SK-N-SH (cell line): ENCODE measurements around the gene KMT2B.

Source experiments
- CHD2 ChIP-seq: fragments of 150-350 bp; IDR thresholded peaks from 2 replicates; pipeline ENCODE4 v1.6.1; 2018; ENCODE audit warnings: low read length; ENCODE audit not compliant: partially characterized antibody
- RAD21 ChIP-seq: IDR thresholded peaks from 2 replicates; pipeline ENCODE4 v1.6.1; 2012; ENCODE audit warnings: mild to moderate bottlenecking, low read length
- SMC3 ChIP-seq: IDR thresholded peaks from 2 replicates; pipeline ENCODE4 v1.6.1; 2012; ENCODE audit warnings: low read depth, low read length, improper control_type of control experiment
- TAF1 ChIP-seq: IDR thresholded peaks from 2 replicates; pipeline ENCODE4 v1.6.1; 2012; ENCODE audit warnings: low read depth, mild to moderate bottlenecking, low read length, moderate library complexity, borderline replicate concordance
- TF ChIP-seq, protein P1 (sequence below): fragments of 150-350 bp; IDR thresholded peaks from 2 replicates; pipeline ENCODE4 v1.6.1; 2017; ENCODE audit warnings: antibody characterized with exemption, low read length, low read depth, borderline replicate concordance
- TF ChIP-seq, protein P2 (sequence below): IDR thresholded peaks from 2 replicates; pipeline ENCODE4; 2012
- TF ChIP-seq, protein P3 (sequence below): IDR thresholded peaks from 2 replicates; pipeline ENCODE4 v1.4.0; 2012; ENCODE audit warnings: low read depth
- TF ChIP-seq, protein P4 (sequence below): fragments of 200-600 bp; sonication (generic); IDR thresholded peaks from 2 replicates; pipeline ENCODE4 v1.6.1; 2017; ENCODE audit warnings: antibody characterized with exemption, mild to moderate bottlenecking, moderate library complexity

GRCh38 chr19:35670686-35671085 is 47.1 kb upstream of the KMT2B start:
- TF ChIP-seq, protein P1, sequence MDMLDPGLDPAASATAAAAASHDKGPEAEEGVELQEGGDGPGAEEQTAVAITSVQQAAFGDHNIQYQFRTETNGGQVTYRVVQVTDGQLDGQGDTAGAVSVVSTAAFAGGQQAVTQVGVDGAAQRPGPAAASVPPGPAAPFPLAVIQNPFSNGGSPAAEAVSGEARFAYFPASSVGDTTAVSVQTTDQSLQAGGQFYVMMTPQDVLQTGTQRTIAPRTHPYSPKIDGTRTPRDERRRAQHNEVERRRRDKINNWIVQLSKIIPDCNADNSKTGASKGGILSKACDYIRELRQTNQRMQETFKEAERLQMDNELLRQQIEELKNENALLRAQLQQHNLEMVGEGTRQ, result no peak
- TF ChIP-seq, protein P2, sequence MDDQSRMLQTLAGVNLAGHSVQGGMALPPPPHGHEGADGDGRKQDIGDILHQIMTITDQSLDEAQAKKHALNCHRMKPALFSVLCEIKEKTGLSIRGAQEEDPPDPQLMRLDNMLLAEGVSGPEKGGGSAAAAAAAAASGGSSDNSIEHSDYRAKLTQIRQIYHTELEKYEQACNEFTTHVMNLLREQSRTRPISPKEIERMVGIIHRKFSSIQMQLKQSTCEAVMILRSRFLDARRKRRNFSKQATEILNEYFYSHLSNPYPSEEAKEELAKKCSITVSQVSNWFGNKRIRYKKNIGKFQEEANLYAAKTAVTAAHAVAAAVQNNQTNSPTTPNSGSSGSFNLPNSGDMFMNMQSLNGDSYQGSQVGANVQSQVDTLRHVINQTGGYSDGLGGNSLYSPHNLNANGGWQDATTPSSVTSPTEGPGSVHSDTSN, result no peak
- no peak for TF ChIP-seq SMC3
- TF ChIP-seq, protein P3, sequence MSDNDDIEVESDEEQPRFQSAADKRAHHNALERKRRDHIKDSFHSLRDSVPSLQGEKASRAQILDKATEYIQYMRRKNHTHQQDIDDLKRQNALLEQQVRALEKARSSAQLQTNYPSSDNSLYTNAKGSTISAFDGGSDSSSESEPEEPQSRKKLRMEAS, result no peak
- TF ChIP-seq TAF1, result no peak
- no peak for TF ChIP-seq CHD2
- TF ChIP-seq RAD21, result no peak
- TF ChIP-seq, protein P4, sequence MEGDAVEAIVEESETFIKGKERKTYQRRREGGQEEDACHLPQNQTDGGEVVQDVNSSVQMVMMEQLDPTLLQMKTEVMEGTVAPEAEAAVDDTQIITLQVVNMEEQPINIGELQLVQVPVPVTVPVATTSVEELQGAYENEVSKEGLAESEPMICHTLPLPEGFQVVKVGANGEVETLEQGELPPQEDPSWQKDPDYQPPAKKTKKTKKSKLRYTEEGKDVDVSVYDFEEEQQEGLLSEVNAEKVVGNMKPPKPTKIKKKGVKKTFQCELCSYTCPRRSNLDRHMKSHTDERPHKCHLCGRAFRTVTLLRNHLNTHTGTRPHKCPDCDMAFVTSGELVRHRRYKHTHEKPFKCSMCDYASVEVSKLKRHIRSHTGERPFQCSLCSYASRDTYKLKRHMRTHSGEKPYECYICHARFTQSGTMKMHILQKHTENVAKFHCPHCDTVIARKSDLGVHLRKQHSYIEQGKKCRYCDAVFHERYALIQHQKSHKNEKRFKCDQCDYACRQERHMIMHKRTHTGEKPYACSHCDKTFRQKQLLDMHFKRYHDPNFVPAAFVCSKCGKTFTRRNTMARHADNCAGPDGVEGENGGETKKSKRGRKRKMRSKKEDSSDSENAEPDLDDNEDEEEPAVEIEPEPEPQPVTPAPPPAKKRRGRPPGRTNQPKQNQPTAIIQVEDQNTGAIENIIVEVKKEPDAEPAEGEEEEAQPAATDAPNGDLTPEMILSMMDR, result no peak
